ENCODE measurements around the gene CLEC2D.
A peak's percentile ranks its signal among the peaks of the same experiment; 100 is the strongest.
"Not testable (repeated sequence)": the region's sequence is repeated elsewhere in the genome, so short reads cannot be mapped to it uniquely, and the experiment has no call there.

CLEC2D gene

GRCh38 chr12:9701380-9702154, 32.1 kb downstream of the CLEC2D start:
- DNase-seq = no peak

DNA sequence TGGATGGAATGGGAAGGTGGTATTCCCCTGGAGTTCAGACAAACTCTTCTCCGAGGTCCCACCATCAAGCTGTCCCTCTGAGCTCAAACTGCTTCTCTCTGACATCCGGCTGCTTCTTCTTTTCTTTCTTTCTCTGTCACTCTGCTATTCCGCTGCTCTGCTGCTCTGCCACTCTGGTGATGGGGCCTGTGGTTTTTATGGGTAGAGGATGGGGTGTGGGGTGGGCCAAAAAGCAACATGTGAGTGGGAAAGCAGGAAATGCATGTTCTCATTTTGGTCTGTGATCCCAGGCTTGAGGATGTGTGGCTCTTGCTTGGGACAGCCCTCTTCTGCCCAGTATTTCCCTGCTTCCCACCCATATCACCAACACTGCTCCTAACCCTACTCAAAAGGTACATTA, 32.7 kb downstream of the CLEC2D start:
- DNase-seq = no peak

DNA sequence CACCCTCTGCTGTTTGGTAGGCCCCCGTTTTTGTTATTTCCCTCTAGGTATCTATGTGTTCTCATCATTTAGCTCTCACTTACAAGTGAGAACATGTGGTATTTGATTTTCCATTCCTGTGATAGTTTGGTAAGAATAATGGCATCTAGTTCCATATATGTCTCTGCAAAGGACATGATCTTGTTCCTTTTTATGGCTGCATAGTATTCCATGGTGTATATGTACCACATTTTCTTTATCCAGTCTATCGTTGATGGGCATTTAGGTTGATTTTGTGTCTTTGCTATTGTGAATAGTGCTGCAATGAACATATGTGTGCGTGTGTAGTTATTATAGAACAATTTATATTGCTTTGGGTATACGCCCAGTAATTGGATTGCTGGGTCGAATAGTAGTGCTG, 35.0 kb downstream of the CLEC2D start:
- not testable (repeated sequence) for DNase-seq

DNA sequence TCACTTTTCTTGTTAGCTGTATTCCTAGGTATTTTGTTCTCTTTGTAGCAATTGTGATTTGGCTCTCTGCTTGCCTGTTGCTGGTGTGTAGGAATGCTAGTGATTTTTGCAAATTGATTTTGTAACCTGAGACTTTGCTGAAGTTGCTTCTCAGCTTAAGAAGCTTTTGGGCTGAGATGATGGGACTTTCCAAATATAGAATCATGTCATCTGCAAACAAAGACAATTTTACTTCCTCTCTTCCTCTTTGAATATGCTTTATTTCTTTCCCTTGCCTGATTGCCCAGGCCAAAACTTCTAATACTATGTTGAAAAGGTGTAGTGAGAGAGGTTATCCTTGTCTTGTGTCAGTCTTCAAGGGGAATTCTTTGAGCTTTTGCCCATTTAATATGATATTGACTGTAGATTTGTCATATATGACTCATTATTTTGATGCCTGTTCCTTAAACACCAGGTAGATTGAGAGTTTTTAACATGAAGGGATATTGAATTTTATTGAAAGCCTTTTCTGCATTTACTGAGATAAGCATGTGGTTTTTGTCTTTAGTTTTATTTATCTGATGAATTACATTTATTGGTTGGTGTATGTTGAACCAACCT, 36.7 kb downstream of the CLEC2D start:
- no peak for DNase-seq

DNA sequence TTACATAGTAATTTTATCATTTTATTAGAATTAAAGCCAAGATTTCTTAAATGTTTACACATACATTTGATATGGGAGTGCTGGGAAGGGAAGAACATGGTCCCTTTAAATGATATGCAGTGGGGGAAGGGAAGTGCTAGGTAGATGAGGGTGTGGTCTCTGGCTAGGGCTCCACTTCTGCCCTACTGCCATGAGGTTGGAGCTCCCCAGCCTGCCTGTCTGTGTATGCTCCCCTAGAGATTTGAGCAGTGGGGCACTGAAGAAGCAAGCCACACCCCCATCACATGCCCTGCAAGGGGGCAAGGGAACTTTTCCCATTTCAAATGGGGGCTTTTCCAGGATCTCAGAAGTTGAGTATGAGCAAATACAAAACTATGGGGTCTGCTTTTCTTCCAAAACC, 37.8 kb downstream of the CLEC2D start:
- no peak for DNase-seq

DNA sequence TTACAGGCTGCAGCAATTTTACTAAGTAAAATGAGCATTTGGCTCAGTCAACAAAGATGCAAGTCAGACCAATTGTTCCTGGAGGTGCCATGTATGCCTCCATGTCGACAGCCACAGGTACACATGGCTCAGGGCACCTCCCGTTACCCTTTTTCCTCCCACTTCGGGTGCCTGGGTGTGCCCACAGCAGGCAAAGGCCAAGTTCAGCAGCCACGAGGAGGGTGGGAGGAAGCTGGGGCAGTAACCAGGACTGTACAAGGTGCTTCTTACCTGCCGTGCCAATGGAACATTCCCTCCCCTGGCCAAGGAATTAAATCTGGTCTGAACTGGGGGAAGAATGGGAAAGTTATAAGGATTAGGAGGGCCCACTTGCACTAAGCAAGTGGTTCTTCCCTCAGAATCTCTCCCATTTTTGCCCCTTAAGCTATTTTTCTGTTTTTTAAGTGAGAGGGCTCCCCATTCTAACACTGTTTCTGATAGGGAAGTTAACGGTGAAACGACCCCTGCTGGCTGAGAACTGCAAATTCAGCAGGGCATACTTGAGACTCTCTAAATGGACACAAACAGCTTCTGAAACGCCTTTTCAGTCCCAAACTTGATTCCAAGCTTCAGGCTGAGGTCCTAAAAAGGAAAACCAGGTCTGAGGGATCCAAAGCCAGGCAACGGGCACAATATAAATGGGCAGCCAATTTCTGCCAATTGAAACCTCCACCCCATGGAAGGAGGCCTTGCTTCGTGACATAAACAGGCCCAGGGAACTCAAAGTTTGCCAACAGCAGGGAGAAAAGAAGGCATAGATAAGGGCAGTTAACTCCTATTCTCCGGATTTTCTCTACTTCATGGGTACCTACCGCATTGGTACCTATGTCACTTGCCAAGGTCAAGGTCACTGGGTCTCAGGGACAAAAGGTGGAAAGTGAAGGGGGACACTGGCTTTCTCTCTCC, 38.6 kb downstream of the CLEC2D start:
- DNase-seq = peak; percentile 16

- no peak for DNase-seq
Observed at GRCh38 chr12:9708853-9709252, 39.3 kb downstream of the CLEC2D start.

DNA sequence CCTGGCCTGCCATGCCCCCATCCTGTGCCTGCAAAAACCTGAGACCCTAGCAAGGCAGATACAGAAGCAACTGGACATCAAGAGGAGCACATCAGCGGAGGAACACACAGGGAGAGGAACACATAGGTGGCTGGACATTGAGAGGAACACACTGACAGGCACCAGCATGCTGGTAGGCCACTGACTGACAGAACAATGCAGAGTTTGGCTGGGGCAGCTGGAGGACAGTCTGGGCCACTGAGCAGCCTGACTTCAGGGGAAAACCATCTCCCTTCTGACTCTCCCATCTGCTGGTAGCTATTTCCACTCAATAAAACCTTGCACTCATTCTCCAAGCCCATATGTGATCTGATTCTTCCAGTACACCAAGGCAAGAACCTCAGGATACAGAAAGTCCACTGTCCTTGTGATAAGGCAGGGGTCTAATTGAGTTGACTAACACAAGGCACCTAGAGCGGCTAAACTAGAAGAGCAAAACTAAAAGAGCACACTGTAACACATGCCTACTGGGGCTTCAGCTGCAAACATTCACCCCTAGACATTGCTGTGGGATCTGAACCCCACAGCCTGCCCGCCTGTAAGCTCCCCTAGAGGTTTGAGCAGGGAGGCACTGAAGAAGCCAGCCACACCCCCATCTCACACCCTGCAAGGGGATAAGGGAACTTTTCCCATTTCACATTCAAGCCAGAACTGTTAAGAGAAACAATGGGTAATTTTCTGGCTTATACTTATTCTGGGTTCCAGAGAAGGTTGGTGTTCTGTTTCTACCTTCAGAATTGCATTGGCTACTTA, 41.3 kb downstream of the CLEC2D start:
- DNase-seq = no peak

GRCh38 chr12:9711664-9712063, 42.2 kb downstream of the CLEC2D start:
- DNase-seq = no peak

DNA sequence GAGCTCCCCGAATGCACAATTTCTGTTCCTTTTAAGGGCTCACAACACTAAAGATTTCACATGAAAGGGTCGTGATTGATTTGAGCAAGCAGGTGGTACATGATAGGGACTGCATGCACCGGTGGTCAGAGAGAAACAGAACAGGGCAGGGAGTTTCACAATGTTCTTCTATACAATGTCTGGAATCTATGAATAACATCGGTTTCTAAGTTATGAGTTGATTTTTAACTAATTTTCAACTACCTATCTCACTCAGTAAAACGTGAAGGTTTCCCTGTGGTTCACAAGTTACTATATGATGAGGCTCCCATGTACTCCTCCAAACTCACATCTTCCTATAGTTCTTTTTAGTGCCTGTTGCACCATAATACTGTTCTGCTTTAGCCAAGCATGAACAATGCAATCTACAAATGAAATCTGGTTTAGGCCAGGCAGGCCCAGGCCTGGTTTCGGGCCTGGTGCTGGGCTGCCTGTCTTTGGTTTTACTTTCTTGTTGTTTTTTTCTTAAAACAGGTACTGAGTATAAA, 43.6 kb downstream of the CLEC2D start:
- DNase-seq = not testable (repeated sequence)

DNA sequence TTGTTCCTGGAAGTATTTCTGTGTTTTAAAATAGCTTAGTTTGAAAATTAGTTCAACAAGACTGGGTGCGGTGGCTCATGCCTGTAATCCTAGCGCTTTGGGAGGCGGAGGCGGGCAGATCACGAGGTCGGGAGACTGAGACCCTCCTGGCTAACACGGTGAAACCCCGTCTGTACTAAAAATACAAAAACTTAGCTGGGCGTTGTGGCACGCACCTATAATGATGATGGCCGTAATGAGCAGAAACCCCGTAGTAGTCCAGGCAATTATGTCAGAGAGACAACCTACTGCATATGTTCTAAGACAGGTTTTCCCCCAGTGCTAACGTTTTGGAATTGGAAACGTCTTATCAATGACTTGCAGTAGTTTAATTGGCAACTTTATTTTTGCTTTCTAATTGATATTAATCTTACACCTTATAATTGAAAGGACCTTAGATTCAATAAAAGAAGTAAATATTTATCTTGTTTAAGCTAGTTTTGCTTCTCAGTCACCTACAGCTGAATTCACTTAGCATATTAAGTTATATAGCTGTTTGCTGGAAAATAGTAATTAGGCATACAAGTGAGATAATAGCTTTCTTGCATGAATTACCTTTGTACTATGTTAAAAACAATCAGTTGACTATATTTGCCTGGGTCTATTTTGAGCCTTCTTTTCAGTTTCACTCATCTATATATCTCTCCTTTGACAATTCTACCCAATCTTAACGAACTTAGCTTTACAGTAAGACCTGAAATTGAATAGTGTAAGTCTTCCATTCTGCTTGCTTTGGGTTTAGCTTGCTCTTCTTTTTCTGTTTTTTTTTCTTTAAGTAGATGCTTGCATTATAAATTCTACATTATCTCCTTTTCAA, 47.8 kb downstream of the CLEC2D start:
- no peak for DNase-seq

DNA sequence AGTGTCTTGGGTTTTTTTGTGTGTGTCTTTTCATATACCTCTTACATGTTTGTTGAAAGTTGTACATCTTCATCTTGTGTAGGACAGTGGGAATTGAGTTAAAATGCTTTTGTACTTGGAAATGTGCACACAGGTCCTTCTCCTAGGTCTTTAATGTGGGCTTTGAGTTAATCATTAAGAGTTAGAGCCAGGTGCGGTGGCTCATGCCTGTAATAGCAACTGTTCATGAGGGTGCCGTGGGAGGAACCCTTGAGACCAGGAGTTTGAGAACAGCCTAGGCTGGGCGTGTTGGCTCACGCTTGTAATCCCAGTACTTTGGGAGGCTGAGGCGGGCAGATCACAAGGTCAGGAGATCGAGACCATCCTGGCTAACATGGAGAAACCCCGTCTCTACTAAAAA, 49.5 kb downstream of the CLEC2D start:
- DNase-seq = no peak

DNA sequence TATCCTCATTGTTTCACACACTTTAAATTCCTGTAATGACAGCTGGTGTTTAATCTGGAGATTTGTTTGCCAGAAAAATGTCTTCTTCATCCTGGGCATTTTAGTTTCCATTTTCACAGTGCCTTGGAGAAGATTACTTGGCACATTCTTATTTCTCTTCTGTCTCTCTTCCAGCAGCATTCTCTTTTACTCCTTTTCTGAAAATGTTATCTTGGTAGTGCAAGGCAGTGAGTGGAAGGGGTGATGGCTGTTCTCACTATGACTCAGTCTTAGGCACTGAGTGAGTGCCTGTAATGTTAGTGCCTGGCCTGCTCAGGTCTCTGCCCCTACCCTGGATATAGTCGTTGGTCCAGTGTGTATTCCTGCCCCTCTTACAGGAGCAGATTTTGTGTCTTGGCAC, 50.3 kb downstream of the CLEC2D start:
- DNase-seq = no peak

- DNase-seq = no peak
Observed at GRCh38 chr12:9721394-9722092, 52.0 kb downstream of the CLEC2D start.

DNA sequence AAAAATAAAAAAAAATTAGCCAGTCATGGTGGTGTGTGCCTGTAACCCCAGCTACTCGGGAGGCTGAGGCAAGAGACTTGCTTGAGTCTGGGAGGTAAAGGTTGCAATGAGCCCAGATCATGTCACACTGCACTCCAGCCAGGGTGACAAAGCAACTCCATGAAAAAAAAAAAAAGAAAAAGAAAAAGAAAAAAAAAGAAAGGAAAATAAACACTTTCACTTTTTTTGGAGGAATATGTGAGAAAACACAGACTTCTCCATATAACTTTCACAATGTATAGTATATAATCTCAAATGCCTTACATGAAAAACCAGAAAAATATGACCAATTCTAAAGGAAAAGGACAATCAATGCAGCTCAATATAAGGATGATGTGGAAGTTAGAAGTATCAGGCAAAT, 54.5 kb downstream of the CLEC2D start:
- no peak for DNase-seq

GRCh38 chr12:9725213-9725870, 55.8 kb downstream of the CLEC2D start:
- DNase-seq = no peak

- DNase-seq = no peak
Observed at GRCh38 chr12:9727813-9728212, 58.3 kb downstream of the CLEC2D start.

- no peak for DNase-seq
Observed at GRCh38 chr12:9729082-9729481, 59.6 kb downstream of the CLEC2D start.

DNA sequence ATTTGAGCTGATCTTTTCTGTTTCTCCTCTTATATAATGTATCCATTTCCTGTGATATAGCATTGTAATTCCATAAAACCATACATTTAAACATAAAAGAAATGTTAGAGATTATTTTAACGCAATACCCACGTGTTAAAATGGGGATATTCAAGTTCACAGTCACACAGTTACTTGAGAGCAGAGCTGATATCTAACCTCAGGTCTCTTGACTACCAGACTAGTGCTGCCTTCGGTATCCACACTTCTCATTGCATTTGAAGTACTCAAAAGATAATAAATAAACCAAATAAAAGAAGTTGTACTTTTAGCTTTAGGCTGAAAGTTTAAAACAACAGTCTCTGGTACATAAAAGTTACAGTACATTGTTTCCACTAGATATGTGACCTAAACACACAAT, 60.5 kb downstream of the CLEC2D start:
- no peak for DNase-seq

GRCh38 chr12:9730591-9730990, 61.1 kb downstream of the CLEC2D start:
- DNase-seq = no peak
